H4 (cell line): ENCODE data around the gene NAALADL2. TPM values are rescaled to one million over a fixed set of nuclear protein-coding genes. Genes with fewer than 3 reads are reported as not detected.
A peak's percentile ranks its signal among the peaks of the same experiment; 100 is the strongest.

Experiments
- DNase-seq: peaks from one replicate; pipeline ENCODE4 v3.0.0-alpha.2; 2015; ENCODE audit warnings: low spot score
- total RNA-seq: library from RNA; depleted of rRNA; stranded (reverse); fragments of >200 nt; shearing (Covaris generic); gene quantifications from 2 replicates; pipeline ENCODE4 v1.2.3, GENCODE V29; 2014

Gene NAALADL2
- total RNA-seq, 1 experiment from 2014 or later = 1.6 TPM

DNA sequence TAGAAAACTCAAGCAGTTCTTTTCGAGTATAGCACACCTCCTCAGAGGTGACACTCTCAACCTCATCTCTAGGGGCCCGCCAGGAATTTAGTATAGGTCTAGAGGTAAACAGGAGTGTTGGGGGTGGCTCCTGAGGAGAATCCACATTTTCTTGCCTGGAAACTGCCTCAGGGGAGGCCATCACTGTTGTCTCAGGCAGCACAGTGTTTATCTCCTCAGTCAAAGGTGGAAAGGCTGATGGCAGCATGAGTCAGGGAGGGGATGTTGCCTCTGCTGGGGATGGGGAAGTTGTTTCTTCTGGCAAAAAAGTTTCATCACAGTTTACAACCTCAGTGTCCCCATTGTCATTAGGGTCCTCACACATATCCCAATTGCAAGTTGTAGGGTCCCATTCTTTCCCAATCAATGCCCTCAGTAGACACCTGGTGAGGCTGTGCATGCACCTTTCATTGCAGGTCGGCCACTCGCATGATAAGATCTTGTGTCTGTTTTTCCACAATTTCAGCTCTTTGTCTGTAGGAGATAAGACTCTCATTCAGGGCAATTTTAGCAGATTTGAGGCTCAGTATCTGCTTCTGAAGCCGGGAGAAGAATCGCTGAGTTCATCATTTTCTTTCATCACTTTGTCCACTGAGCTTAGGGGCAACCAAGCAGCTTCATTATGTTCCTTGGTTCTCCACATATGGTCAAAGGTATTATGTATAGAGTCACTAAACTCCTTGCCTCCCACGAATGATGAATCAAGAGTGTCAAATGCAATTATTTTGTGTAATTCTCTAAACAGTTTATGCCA is 25.8 kb downstream of the NAALADL2 start:
- DNase-seq = no peak

- no peak for DNase-seq
These were observed 32.5 kb downstream of the NAALADL2 start for GRCh38 chr3:174891524-174892203.

- no peak for DNase-seq
These were observed 47.9 kb downstream of the NAALADL2 start for GRCh38 chr3:174907027-174907426.

- DNase-seq = no peak
These were observed 48.7 kb downstream of the NAALADL2 start for GRCh38 chr3:174907628-174908407.

DNA sequence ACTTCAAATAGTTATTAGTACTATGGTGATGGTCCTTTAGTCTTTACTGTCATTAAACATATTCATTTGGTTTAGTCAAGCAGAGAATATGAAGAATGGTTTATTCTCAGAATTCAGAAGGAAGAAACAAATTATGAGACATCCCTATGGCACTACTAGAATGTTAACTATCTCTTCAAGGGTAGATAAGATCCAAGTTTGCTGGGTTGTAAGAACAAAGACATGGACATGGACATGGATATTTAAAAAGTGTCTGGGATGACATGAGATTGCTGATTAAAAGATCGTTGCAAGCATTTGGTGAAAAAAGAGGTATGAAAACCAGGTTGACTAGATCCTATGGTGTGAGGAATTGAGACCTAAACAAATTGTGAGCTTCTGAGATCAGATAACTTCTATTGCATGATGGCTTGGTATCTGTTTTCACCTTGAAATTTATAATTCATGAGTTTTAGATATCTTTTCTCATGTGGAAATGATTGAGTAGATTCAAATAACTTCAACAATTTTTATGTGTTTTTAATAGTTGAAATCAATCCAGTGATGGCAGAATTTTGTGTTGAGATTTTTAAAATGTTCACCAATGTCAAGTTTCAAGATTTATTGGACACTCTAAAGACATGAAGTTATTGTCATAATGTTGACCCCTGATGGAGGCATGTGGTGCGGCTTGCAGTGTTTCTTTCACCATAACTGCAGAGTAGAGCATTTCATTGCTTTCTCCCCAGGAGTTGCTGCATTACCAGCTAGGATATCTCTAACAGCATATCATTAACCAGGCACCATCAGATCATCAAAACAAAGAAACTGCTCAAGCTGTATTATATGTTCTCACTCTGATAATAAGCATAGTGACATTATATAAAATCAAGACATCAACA is 72.6 kb downstream of the NAALADL2 start:
- DNase-seq = no peak

GRCh38 chr3:174936590-174936989 is 77.5 kb downstream of the NAALADL2 start:
- DNase-seq = no peak

DNA sequence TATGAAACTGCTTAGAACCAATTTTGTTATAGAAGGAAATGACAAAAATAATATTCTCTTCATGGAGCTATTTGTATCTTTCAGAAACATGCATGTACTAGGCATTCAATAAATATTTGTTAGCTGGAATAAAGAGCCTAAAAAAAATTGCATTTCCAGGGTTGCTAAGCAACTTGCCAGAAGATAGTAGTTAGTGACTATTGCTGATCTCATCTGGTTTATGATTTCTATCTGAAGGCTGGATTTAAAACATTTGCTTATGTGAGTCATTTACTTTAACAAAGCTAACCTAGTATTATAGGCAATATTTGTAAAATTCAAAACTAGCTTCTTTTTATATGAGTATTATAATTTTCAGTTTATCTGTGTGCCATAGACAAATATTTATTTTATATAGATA is 78.3 kb downstream of the NAALADL2 start:
- DNase-seq = no peak

GRCh38 chr3:174938102-174938501 is 79.0 kb downstream of the NAALADL2 start:
- DNase-seq = no peak

- DNase-seq = no peak
These were observed 81.0 kb downstream of the NAALADL2 start for GRCh38 chr3:174940151-174940550.

- DNase-seq = no peak
These were observed 86.1 kb downstream of the NAALADL2 start for GRCh38 chr3:174945276-174945675.

- DNase-seq = no peak
These were observed 86.8 kb downstream of the NAALADL2 start for GRCh38 chr3:174945951-174946350.

DNA sequence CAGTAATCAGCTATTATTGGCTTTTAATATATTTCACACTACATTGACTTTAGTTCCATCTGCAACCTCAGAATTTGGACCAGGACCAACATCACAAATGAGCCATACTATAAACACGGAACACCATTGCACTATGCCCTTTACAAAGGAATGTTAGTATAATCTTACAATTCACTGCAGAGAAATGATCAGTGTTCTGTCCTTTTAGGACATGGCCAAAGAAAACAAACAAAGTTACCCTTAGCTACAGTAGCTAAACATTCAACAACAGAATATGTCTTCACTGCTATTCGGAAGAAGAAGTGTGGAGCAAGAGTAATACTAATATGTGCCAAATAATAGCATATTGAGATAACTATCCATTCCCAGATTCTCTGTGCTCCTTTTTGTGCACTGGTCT is 90.4 kb downstream of the NAALADL2 start:
- peak; percentile 68 for DNase-seq

DNA sequence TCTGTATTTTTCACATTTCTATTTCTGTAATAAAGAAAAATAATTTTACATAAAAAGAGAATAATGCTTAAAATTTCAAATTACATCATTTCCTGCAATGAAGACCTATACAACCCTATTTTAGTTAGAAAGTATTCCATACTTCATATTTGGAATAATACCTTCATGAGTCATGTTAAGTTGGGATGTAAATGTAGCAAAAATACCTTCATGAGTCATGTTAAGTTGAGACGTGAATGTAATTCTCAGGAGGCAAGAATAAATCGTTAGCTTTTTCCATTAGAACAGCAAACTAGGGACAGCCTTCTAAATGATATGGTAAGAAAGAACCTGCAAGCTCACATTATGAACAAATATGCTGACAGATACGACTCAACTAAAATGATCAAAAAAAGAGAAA is 91.9 kb downstream of the NAALADL2 start:
- DNase-seq = peak; percentile 53

DNA sequence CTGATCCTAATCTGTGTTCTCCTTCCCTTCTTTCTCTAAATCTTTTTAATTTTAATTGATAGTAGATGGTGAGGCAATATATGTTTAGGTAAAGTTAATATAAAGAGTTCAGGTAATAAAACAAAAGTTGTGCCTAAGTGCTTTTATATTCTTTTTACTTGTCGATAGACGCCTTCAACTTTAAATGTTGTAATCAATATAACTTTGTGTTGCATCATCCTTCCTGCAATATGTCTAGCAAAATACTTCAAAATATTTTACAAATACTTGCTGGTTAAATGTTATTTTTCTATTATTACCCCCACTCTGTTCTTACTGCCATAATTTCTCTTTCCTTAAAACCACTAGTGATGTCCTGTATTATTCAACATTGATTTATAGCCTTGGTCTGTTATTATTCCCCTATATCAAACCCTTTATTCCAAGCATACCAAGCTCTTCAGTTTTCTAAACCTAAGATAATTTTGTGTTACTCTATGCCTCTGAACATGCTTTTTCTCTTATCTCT is 92.4 kb downstream of the NAALADL2 start:
- DNase-seq = no peak

DNA sequence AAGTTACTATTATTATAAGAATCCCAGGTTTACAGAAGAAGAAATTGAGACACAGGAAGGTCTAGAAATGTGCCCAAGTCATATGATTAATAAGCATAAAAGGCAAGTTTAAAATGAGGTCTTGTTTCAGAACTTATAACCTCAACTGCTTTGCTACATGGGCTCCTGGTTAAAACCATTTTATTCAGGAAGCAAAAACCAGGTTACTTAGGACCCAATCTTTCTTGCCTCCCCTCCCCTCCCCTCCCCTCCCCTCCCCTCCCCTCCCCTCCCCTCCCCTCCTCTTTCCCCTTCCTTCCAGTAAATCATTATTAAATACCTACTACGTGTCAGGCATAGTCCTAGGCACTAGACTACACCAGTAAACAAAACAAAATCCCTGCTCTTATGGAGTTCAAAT is 93.9 kb downstream of the NAALADL2 start:
- no peak for DNase-seq

- no peak for DNase-seq
These were observed 96.4 kb downstream of the NAALADL2 start for GRCh38 chr3:174955513-174956016.

DNA sequence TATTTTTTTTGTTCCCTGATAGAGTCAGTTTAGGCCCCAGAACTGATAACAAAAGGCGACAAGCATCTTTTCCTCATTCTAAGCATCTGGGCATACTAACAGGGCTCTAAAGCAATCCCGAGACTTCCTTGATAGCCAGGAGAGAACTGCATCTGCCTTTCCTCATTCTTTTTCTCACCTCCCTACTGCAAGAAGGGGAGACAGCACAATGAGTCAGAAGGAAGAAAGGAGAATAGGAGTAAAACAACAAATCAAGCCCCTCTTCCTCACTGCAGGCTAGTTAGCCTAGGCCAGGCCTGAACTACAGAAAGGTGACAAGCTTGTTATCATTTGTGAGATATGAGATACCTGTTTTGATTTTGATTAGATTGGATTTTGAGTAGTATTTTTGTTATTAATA is 97.9 kb downstream of the NAALADL2 start:
- DNase-seq = no peak

DNA sequence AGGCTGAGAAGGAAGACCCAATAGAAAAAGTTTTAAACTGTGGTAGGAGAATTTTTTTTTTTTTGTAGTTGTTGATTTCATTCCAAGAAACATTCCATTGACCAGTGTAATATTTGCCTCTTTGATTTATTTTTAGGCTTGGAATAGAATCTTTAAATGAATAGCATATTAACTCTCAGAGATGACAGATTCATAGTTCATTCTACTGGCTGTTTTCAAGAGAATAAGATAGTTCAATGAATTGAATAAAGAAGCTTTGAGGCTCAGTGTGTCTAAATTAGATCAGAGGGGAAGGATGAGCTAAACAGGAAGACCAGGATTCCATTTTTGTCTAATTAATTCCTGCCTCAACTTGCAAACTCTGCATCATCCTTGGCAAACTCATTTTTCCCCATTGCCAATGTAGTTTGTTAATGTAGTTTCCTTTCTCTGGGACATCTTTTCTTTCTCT is 98.4 kb downstream of the NAALADL2 start:
- no peak for DNase-seq

GRCh38 chr3:174958671-174959328 is 99.7 kb downstream of the NAALADL2 start:
- DNase-seq = no peak

- no peak for DNase-seq
These were observed 100.5 kb downstream of the NAALADL2 start for GRCh38 chr3:174959556-174960065.
